MM.1S (cell line): ENCODE data around the gene STX17.
"Not testable (repeated sequence)": the region's sequence is repeated elsewhere in the genome, so short reads cannot be mapped to it uniquely, and the experiment has no call there.

Experiments
- EZH2 ChIP-seq: fragments of 300-600 bp; sonication (generic); optimal IDR thresholded peaks from 2 replicates; pipeline ENCODE3; 2017; ENCODE audit warnings: low read depth, mild to moderate bottlenecking, antibody characterized with exemption, low read length, mixed read lengths
- EZH2phosphoT487 ChIP-seq: fragments of 300-600 bp; sonication (generic); IDR thresholded peaks from 2 replicates; pipeline ENCODE4 v1.6.1; 2018; ENCODE audit warnings: antibody characterized with exemption, low read length
- TF ChIP-seq, protein P1 (sequence below): fragments of 300-600 bp; sonication (generic); IDR thresholded peaks from 2 replicates; pipeline ENCODE4 v1.5.1; 2016; ENCODE audit warnings: antibody characterized with exemption, low read length, mixed read lengths

DNA sequence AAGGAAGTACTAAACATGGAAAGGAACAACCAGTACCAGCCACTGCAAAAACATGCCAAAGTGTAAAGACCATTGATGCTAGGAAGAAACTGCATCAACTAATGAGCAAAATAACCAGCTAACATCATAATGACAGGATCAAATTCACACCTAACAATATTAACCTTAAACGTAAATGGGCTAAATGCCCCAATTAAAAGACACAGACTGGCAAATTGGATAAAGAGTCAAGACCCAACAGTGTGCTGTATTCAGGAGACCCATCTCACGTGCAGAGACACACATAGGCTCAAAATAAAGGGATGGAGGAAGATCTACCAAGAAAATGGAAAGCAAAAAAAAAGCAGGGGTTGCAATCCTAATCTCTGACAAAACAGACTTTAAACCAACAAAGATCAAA is 84.1 kb downstream of the STX17 start:
- TF ChIP-seq, protein P1, sequence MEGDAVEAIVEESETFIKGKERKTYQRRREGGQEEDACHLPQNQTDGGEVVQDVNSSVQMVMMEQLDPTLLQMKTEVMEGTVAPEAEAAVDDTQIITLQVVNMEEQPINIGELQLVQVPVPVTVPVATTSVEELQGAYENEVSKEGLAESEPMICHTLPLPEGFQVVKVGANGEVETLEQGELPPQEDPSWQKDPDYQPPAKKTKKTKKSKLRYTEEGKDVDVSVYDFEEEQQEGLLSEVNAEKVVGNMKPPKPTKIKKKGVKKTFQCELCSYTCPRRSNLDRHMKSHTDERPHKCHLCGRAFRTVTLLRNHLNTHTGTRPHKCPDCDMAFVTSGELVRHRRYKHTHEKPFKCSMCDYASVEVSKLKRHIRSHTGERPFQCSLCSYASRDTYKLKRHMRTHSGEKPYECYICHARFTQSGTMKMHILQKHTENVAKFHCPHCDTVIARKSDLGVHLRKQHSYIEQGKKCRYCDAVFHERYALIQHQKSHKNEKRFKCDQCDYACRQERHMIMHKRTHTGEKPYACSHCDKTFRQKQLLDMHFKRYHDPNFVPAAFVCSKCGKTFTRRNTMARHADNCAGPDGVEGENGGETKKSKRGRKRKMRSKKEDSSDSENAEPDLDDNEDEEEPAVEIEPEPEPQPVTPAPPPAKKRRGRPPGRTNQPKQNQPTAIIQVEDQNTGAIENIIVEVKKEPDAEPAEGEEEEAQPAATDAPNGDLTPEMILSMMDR: not testable (repeated sequence)
- not testable (repeated sequence) for TF ChIP-seq EZH2phosphoT487, EZH2
